ENCODE data around the gene UCHL3.

DNA sequence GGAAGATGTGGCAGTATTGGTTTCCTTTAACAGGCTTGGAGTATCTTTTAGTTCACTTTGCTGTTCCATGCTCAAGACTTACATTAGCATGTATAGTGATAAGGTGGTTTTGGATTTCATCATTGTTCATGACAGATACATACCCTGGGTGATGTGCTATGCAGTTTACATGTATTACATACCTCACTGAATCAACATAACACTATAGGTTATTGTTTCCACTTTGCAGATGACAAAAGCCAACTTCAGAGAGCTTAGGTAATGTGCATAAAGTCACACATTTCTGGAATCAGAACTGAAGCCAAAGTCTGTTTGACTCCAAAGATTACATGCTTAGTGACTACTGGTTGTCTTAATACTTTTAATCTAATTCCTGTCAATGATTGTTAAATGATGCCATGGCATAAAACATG, 19.0 kb upstream of the UCHL3 start:
- TF ChIP-seq, protein P1, sequence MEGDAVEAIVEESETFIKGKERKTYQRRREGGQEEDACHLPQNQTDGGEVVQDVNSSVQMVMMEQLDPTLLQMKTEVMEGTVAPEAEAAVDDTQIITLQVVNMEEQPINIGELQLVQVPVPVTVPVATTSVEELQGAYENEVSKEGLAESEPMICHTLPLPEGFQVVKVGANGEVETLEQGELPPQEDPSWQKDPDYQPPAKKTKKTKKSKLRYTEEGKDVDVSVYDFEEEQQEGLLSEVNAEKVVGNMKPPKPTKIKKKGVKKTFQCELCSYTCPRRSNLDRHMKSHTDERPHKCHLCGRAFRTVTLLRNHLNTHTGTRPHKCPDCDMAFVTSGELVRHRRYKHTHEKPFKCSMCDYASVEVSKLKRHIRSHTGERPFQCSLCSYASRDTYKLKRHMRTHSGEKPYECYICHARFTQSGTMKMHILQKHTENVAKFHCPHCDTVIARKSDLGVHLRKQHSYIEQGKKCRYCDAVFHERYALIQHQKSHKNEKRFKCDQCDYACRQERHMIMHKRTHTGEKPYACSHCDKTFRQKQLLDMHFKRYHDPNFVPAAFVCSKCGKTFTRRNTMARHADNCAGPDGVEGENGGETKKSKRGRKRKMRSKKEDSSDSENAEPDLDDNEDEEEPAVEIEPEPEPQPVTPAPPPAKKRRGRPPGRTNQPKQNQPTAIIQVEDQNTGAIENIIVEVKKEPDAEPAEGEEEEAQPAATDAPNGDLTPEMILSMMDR (IDR thresholded peaks at IDR 0.05; ENCODE audit: low read length) = no peak
- TF ChIP-seq EZH2 (IDR thresholded peaks at IDR 0.05; ENCODE audit: borderline replicate concordance, low read length) = no peak
